ENCODE results near the gene RIMBP2. TPM values are rescaled to one million over a fixed set of nuclear protein-coding genes. Genes with fewer than 3 reads are reported as not detected.

Gene RIMBP2
- polyA plus RNA-seq, 1 donor, result 46.5 TPM

- no peak for DNase-seq
Measured at GRCh38 chr12:130737731-130738130, 21.6 kb upstream of the RIMBP2 start.

DNA sequence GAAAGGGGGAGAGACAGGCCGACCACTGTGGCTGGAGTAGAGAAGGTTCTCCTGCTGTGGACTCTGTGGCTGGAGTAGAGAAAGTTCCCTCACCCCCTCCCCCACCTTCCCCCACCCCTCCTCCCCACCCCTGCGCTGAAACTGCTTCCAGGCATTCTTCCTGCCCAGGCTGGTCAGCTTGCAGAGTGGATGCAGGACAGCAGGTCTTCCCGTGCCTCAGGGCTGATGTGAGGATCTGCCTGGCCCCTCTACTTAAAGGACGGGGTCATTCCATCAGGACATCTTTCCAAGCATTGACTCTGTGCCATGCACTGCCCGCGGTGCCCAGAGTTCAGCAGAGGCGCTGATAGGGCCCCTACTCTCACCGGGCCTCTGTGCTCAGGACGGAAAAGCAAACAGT is 13.2 kb upstream of the RIMBP2 start:
- DNase-seq, result no peak

- no peak for DNase-seq
Measured at GRCh38 chr12:130728158-130729058, 12.3 kb upstream of the RIMBP2 start.

DNA sequence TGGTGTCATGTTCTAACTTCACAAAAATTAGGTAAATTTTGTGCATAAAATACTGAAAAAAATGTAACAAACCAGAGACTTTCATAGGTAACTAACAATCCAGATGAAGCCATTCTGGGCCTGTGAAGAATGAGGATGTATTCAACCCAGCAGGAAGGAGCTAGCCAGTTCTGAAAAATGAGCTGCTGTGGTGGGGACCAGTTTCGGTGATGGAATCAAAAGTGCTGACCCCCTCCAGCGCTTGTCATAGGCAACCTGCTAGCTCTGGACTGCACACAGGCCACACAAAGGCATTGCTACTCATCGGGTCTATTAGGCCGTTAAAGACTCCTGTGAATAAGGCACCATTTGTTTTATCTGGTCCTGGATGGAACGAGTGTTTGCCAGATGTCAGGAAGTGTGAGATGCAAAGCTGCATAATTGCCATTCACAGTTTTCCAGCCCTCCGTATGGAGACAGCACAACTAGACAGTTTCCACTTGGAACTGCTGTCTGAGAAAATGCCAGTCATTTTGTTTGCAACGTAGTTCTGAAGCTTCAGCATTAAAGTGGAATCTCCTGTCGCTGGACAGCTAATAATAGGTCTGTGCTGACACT is 3.3 kb upstream of the RIMBP2 start:
- DNase-seq, result no peak

DNA sequence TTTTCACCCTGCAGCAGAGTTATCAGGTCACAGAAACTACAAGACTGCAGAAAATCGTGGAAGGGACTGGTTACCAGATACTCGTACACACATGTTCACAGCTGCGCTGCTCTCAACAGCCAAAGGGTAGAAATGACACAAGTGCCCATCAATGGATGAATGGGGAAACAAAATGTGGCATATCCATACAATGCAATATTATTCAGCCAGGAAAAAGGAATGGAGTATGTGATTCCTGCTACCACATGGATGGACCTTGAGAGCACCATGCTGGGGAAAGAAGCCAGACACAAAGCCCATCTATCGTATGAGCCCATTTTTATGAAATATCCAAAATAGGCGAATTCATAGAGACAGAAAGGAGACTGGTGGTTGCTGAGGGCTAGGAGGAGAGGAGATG is 1.7 kb upstream of the RIMBP2 start:
- DNase-seq, result no peak

DNA sequence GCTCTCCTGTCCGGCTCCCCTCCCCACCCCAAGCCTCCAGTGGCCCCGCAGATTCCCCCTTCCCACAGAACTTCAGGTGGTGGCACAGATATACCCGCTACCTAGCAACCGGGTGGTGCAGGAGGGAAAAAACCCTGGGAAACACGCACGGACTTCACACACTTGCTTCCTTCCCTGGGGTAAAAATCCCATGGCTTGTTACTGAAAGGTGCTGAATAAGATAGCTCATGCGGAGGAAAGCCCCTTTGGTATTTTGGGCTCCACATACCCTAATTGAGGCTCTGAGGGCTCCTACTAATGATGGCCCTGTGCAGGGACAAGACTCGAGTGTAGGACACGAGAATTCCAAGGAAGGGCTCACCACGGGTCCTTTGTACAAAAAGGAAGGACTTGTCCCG is 869 bp upstream of the RIMBP2 start:
- DNase-seq, result no peak

- no peak for DNase-seq
Measured at GRCh38 chr12:130715150-130715997, 725 bp downstream of the RIMBP2 start.

DNA sequence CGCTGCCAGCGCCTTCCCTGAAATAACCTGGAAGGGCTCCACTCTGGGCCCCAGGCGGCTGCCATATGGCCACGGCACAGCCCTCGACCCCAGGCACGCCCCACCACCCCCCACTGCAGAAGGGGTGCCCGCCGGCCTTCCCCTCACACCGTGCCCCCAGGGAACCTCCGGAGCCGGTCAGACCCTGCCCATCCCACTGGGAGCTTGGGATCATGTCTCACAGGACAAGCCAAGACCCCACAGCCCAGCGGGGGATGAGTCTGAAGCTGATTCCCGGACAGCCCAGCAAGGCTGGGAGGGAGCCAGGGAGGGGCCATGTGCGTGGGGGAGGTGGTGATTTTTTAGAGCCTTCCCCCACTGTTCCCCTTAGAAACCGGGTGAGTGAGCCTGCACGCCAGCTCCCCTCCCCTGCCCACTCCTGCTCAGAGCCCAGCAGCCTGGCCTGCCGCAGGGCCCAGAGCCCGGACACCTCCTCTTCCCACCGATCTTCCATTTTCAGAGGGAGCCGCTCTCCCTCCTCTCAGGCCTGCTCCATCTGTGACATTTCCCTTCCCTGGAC is 1.4 kb downstream of the RIMBP2 start:
- no peak for DNase-seq

- no peak for DNase-seq
Measured at GRCh38 chr12:130714091-130714590, 2.0 kb downstream of the RIMBP2 start.

DNA sequence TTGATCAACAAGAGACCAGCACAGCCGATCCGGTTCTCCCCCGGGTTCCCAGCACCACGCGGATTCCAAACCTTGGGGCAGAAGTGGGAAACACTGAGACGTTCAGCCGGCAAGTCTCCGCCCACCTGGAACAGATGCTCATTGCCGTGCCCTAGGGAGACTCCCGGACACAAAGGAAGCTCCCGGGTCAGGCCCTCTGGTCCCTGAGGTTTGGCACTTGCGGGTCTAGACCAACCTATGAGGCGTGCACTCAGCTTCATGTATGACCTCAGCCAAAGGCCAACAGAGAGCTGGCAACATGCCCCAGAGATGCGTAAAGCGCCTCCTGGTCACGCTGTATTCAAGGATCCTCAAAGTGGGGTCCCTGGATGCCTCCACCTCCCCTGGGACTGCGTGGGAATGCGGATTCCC is 2.5 kb downstream of the RIMBP2 start:
- no peak for DNase-seq

DNA sequence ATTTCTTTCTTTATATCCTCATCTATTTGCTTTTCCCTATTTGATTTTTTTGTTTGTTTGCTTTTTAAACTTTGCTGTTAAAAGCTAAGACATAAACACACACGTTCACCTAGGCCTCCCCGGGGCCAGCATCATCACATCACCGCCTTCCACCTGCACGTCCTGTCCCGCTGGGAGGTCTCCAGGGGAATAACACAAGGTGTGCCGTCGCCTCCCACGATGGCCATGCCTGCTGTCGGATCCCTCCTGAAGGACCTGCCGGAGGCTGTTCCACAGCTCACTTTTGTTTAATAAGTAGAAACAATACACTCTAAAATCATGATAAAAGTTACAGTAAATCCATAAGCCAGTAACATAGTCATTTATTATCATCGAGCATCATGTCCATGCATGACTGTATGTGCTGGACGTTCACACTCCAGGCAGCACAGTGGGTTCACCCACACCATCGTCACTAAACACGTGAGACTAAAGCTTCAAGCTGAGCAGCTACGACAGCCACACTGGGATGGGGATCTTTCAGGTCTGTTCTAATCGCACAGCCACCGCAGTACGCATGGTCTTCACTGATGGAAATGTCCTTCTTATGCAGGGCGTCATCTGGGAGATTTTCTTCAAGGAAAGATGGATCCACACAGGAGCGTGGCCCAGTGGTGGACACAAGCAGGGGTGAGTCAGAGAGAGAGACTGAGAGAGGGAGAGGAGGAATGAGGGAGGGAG is 3.6 kb downstream of the RIMBP2 start:
- DNase-seq, result no peak

- DNase-seq, result no peak
Measured at GRCh38 chr12:130711756-130712155, 4.3 kb downstream of the RIMBP2 start.

DNA sequence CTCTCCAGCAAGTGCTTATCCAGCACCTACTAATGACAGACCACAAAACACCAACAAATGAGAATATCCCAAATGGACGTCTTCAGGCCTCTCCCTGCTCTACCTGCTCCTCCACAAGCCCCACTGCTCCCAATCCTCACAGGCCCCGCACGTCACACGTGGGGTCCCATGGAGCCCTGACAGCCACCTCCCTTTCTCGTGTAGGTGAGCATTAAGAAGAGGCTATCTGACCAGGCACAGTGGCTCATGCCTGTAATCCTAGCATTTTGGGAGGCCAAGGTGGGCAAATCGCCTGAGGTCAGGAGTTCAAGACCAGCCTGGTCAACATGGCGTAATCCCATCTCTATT is 5.4 kb downstream of the RIMBP2 start:
- DNase-seq, result no peak

DNA sequence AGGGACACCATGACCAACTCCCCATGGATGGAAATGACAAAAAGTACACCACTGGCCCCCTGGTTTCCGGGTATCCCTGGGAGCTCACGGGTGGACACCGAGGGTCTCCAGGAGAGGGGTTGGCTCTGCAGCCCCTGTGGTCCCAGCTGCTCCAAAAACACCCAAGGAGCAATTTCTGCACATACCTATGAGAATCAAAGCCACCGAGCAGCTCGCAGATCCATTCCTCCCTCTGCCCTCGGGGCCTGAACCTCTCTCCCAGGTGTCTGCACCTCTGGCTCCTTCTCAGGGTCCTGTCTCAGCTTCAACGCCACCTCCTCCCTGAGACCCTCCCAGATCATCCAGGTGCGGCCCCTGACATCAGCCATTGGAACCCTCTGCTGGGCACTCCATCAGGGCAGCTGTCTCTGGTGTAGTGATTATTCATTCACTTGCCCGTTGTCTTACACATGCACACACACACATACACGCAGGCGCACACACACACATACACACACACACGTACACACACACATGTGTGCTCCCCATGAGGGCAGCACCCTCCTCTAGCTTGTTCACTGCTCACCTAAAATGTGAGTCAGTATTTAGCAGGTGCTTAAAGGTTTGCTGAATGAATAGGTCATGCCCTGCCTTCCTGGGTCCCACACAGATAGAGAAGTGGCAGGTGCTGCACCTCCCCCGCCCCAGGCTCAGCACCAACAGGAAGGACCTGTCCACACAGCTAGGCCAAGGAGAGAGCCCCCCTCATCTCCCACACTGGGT is 5.9 kb downstream of the RIMBP2 start:
- no peak for DNase-seq

- DNase-seq, result no peak
Measured at GRCh38 chr12:130709151-130709970, 6.7 kb downstream of the RIMBP2 start.

GRCh38 chr12:130708648-130709047 is 7.5 kb downstream of the RIMBP2 start:
- no peak for DNase-seq

DNA sequence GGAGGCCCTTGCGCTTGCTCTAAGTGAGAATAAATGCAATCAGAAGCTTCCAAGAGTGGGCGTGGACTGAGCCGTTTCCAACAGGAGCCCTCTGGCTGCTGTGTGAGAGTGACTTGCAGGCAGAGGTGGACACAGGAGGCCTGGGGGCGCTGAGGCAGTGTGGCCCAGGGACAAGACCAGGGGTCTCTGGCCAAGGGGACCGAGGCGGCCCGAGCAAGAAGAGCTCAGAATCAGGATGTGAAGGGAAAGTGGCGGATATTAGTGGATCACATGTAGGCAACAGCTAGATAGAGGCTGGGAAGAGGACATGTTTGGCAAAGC is 8.6 kb downstream of the RIMBP2 start:
- DNase-seq, result no peak

DNA sequence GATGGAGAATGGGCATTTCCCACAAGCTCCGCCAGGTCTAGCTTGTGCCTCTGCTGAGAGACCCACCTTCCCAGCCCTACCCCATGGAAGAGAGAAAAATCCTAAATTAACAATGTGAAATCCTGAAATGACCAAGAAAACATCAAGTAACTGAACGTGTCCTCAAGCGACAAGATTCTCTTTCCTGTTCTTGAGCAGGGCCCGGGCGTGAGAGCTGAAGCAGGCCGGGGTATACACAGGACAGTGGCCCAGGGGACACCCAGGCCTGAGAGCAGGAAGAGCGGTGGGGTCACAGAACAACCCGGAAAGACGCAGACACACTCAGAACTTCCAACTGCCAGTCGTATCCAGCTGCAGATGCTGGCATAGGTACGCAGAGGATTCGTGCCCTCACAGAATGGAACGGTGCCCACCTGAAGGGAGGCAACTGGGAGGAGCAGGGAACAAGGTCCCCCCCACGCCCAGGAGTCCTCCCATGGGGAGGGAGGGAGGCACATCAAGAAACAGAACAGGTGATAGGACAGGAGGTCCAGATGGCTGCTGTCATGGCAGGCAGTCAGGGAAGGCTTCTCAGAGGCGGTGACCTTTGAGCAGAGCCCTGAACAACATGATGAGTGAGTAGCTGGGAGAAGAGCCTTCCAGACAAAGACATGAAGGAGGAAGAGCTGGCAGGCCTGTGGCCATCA is 9.1 kb downstream of the RIMBP2 start:
- DNase-seq, result no peak

DNA sequence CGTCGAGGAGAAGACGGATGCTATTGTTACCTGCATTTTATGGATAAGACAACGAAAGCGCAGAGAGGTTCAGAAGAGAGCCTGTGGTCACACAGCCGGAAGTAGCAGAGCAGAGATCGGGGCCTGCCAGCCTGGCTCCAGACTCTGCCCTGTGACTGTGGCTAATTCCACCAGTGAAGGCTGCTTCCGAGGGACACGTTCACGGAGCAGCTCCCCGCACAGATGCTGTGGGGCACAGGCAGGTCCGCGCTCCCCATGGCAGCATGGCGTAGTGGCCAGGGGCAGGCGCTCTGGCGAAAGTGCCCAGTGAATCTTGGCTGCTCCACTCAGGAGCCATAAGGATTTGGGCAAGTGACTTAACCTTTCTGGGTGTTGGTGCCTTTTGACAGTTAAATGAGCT is 9.8 kb downstream of the RIMBP2 start:
- DNase-seq, result no peak
